ENCODE results near the gene MSANTD2.

MSANTD2 gene

GRCh38 chr11:124841201-124841600 is 41.0 kb upstream of the MSANTD2 start:
- H3K4me3 ChIP-seq (ENCODE audit: control insufficient read depth, low read depth, low read length), result no peak overlapping the region
- DNase-seq (ENCODE audit: low read depth), result no peak
- no peak for TF ChIP-seq CTCF (conservative IDR thresholded peaks at IDR 0.05; ENCODE audit: control insufficient read depth, insufficient read depth, low read depth, low read length)

GRCh38 chr11:124840666-124841065 is 40.5 kb upstream of the MSANTD2 start:
- H3K4me3 ChIP-seq (ENCODE audit: control insufficient read depth, low read depth, low read length), result no peak overlapping the region
- TF ChIP-seq CTCF (conservative IDR thresholded peaks at IDR 0.05; ENCODE audit: control insufficient read depth, insufficient read depth, low read depth, low read length), result no peak
- DNase-seq (ENCODE audit: low read depth), result no peak

- no peak for TF ChIP-seq CTCF (conservative IDR thresholded peaks at IDR 0.05; ENCODE audit: control insufficient read depth, insufficient read depth, low read depth, low read length)
- no peak for DNase-seq (ENCODE audit: low read depth)
- H3K4me3 ChIP-seq (ENCODE audit: control insufficient read depth, low read depth, low read length), result no peak overlapping the region
These were observed 39.9 kb upstream of the MSANTD2 start for GRCh38 chr11:124839972-124840621.

- TF ChIP-seq CTCF (conservative IDR thresholded peaks at IDR 0.05; ENCODE audit: control insufficient read depth, insufficient read depth, low read depth, low read length), result no peak
- peak overlapping the region; percentile 6 for H3K4me3 ChIP-seq (ENCODE audit: control insufficient read depth, low read depth, low read length)
These were observed 39.1 kb upstream of the MSANTD2 start for GRCh38 chr11:124839128-124839971.

GRCh38 chr11:124838805-124839127 is 38.6 kb upstream of the MSANTD2 start:
- no peak for TF ChIP-seq CTCF (conservative IDR thresholded peaks at IDR 0.05; ENCODE audit: control insufficient read depth, insufficient read depth, low read depth, low read length)
- no peak for DNase-seq (ENCODE audit: low read depth)
- H3K4me3 ChIP-seq (ENCODE audit: control insufficient read depth, low read depth, low read length), result no peak overlapping the region

More at GRCh38 chr11:124839128-124839971, 39.1 kb upstream of the MSANTD2 start:
- no peak for DNase-seq (ENCODE audit: low read depth)

- H3K4me3 ChIP-seq (ENCODE audit: control insufficient read depth, low read depth, low read length), result no peak overlapping the region
- peak; percentile 73 for TF ChIP-seq CTCF (conservative IDR thresholded peaks at IDR 0.05; ENCODE audit: control insufficient read depth, insufficient read depth, low read depth, low read length)
- DNase-seq (ENCODE audit: low read depth), result peak; percentile 91
These were observed 37.3 kb upstream of the MSANTD2 start for GRCh38 chr11:124837491-124837856.
